Prostate gland (tissue), 2 donors: ENCODE results near the gene TRPV5.

Source experiments
- CTCF ChIP-seq, 4 experiments: fragments of 200-600 bp in 2 of 4; fragments of 450-650 bp in 2 of 4; sonication (generic) in 2 of 4; IDR thresholded peaks; 1 replicate in 3 of 4; 2 replicates in 1 of 4; pipeline ENCODE4 v1.5.1; 2016 to 2019; ENCODE audit warnings: antibody characterized with exemption in 4 of 4, mild to moderate bottlenecking in 2 of 4, moderate library complexity in 2 of 4
- POLR2A ChIP-seq: fragments of 450-650 bp; IDR thresholded peaks from one replicate; pipeline ENCODE4 v1.6.1; 2016; ENCODE audit warnings: antibody characterized with exemption, mild to moderate bottlenecking

- TF ChIP-seq CTCF (IDR thresholded peaks at IDR 0.05) (no peak), POLR2A (no peak)
These were observed 74.1 kb downstream of the TRPV5 start for GRCh38 chr7:142859411-142859810.
